DND-41 (cell line): ENCODE results near the gene NCOA3.

ENCODE experiments used
- ATAC-seq: fragments of 200-7000 bp; cut with Tn5 transposase; 3 replicates; pipeline ENCODE4 v1.9.1; 2021; ENCODE audit warnings: low read depth; ENCODE audit not compliant: insufficient read depth
- DNase-seq: peaks from one replicate; pipeline ENCODE4 v3.0.0-alpha.2; 2020
- H2AFZ ChIP-seq: 2 replicates; pipeline ENCODE4 v1.6.0; 2012; ENCODE audit warnings: low read depth, low read length
- H3K27ac ChIP-seq: 2 replicates; pipeline ENCODE4 v1.5.1; 2012; ENCODE audit warnings: low read length, inconsistent platforms
- H3K27me3 ChIP-seq: fragments of 200-600 bp; sonication (generic); 2 replicates; pipeline ENCODE4 v1.6.0; 2012; ENCODE audit warnings: low read length, mild to moderate bottlenecking, inconsistent platforms; ENCODE audit not compliant: insufficient read depth, poor library complexity
- H3K36me3 ChIP-seq: 2 replicates; pipeline ENCODE4 v1.5.1; 2012; ENCODE audit warnings: low read length, inconsistent platforms; ENCODE audit not compliant: insufficient read depth
- H3K4me1 ChIP-seq: 2 replicates; pipeline ENCODE4 v1.5.1; 2012; ENCODE audit warnings: mild to moderate bottlenecking, low read length; ENCODE audit not compliant: insufficient read depth
- H3K4me2 ChIP-seq: 2 replicates; pipeline ENCODE4 v1.6.0; 2012; ENCODE audit warnings: mild to moderate bottlenecking, moderate library complexity, low read length, inconsistent platforms; ENCODE audit not compliant: insufficient read depth
- H3K4me3 ChIP-seq, 2 experiments: fragments of 200-600 bp in 1 of 2; shearing (Covaris generic) in 1 of 2; 2 replicates each; pipeline ENCODE4 v1.5.1; 2012 to 2016; ENCODE audit warnings: inconsistent platforms in 2 of 2, low read length in 2 of 2, mild to moderate bottlenecking in 2 of 2, low read depth in 1 of 2, moderate library complexity in 1 of 2
- H3K79me2 ChIP-seq: 2 replicates; pipeline ENCODE4 v1.6.0; 2012; ENCODE audit warnings: low read length, inconsistent platforms; ENCODE audit not compliant: insufficient read depth
- H3K9ac ChIP-seq: 2 replicates; pipeline ENCODE4 v1.6.0; 2012; ENCODE audit warnings: low read depth, mild to moderate bottlenecking, inconsistent platforms, low read length, moderate library complexity
- H3K9me3 ChIP-seq: 2 replicates; pipeline ENCODE4 v1.5.1; 2012; ENCODE audit warnings: low read length, moderate library complexity, mild to moderate bottlenecking, inconsistent platforms; ENCODE audit not compliant: insufficient read depth, severe bottlenecking
- H4K20me1 ChIP-seq: 2 replicates; pipeline ENCODE4 v1.6.0; 2012; ENCODE audit warnings: low read length; ENCODE audit not compliant: insufficient read depth
- CTCF ChIP-seq: IDR thresholded peaks from 2 replicates; pipeline ENCODE4 v1.5.1; 2012; ENCODE audit warnings: borderline replicate concordance, low read length, moderate library complexity, mild to moderate bottlenecking; ENCODE audit not compliant: poor library complexity, severe bottlenecking; ENCODE audit errors: extremely low read depth
- EZH2 ChIP-seq: IDR thresholded peaks from 3 replicates; pipeline ENCODE4 v1.6.1; 2012; ENCODE audit warnings: borderline replicate concordance, low read depth, mild to moderate bottlenecking, moderate library complexity, low read length, inconsistent platforms; ENCODE audit not compliant: severe bottlenecking

Gene NCOA3

GRCh38 chr20:47501116-47501481 lies 588 bp upstream of the NCOA3 start:
- no peak for ATAC-seq
- Histone ChIP-seq H3K4me3 (peak overlapping the region; percentile 87 to 98; a peak in 3 of 4 replicates), H3K9ac (peak overlapping the region; percentile 73), H2AFZ (peak overlapping the region; percentile 99), H3K9me3 (no peaks in the 10 kb centered on the region), H3K4me1 (peaks cover 34% of the 10 kb centered on the region), H3K4me2 (peak overlapping the region; percentile 97), H4K20me1 (peaks cover 2% of the 10 kb centered on the region; the same call in 1 of the 2 replicates), H3K27ac (peak overlapping the region; percentile 83), H3K79me2 (peaks cover 39% of the 10 kb centered on the region), H3K27me3 (no peaks in the 10 kb centered on the region), H3K36me3 (no peaks in the 10 kb centered on the region; the same call in 1 of the 2 replicates)
- no peak for TF ChIP-seq CTCF
- TF ChIP-seq EZH2: no peak
- no peak for DNase-seq

DNA sequence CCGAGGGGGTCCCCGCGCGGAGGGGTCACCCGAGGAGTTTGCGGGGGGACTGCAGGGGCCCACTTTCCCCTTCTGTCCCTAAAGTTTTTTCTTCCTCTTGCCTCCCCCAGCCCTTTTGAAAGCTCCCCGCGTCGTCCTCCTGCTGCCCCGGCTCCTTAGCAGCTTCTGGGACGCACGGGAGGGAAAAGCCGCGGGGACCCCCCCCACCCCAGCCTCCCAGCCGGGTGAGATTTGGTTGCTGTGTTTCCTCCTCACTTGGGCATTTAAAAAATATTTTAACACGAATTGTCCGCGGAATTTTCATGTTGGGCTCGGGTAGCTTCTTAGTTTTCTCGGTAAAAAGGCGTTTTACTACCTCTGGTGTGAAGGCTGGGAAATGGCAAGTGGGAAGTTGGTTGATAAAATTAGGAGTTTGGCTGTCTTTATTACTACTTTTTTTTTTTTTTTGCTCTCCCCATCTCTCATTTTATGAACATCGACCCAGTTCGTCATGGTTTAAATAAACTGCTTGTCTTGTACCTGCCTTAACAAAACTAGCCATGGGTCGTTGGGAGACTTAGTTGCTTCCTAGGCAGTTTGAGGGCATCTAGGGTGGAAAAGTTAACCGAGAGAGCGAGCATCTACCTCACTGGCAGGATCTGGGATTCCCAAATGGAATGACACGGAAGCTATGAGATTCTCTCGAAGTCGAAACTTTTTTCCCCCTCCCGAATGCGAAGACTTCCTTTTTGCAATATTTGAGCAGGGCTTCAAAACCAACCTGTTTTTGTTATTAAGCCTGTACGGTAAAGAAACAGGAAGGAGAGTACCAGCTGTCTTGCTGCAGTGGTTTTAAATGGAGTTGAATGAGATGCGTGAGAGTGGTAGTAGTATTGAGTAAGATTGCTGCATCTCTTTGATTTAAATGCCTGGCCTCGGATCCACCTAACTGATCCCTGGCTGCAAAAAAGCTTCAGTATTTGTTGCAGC lies 868 bp downstream of the NCOA3 start:
- DNase-seq (peak; percentile 48), ATAC-seq (peak; percentile 52)
- peaks cover 6% of the 10 kb centered on the region; the same call in 1 of the 2 replicates for H4K20me1 ChIP-seq
- TF ChIP-seq EZH2 (no peak), CTCF (no peak)
- H3K4me2 ChIP-seq: peak overlapping the region; percentile 97
- peak overlapping the region; percentile 87 to 98 for H3K4me3 ChIP-seq
- no peaks in the 10 kb centered on the region; the same call in 1 of the 2 replicates for H3K36me3 ChIP-seq
- H3K79me2 ChIP-seq: peaks cover 53% of the 10 kb centered on the region
- no peaks in the 10 kb centered on the region for H3K27me3 ChIP-seq
- H3K9me3 ChIP-seq: no peaks in the 10 kb centered on the region
- peak overlapping the region; percentile 73 for H3K9ac ChIP-seq
- H3K27ac ChIP-seq: peak overlapping the region; percentile 83
- H2AFZ ChIP-seq: peak overlapping the region; percentile 99
- H3K4me1 ChIP-seq: peaks cover 41% of the 10 kb centered on the region

GRCh38 chr20:47503685-47504084 lies 2.0 kb downstream of the NCOA3 start:
- Histone ChIP-seq H3K9ac (peak overlapping the region; percentile 73), H3K4me2 (peak overlapping the region; percentile 97), H4K20me1 (peaks cover 6% of the 10 kb centered on the region; the same call in 1 of the 2 replicates), H3K9me3 (no peaks in the 10 kb centered on the region), H3K36me3 (no peaks in the 10 kb centered on the region; the same call in 1 of the 2 replicates), H3K79me2 (peaks cover 64% of the 10 kb centered on the region), H3K27me3 (no peaks in the 10 kb centered on the region), H3K27ac (no peak overlapping the region), H3K4me3 (peak overlapping the region in 1 of 2 experiments; percentile 87; a peak in 2 of 4 replicates), H2AFZ (no peak overlapping the region), H3K4me1 (peaks cover 46% of the 10 kb centered on the region)
- ATAC-seq (no peak), DNase-seq (no peak)
- TF ChIP-seq CTCF (no peak), EZH2 (no peak)
